ENCODE measurements around the gene CES1. TPM values are rescaled to one million over a fixed set of nuclear protein-coding genes. Genes with fewer than 3 reads are reported as not detected.

The CES1 gene
- total RNA-seq, 4 donors from 2014 or later, result 2.6 to 10.8 (median 5.1) TPM

GRCh38 chr16:55856950-55857349, 24.1 kb upstream of the CES1 start:
- H3K27ac ChIP-seq, result no peak overlapping the region
- H3K36me3 ChIP-seq, result no peaks in the 10 kb centered on the region
- WGBS, 2 donors, result 67 to 79% methylated on average over 3 of the region's 3 CpGs
- H3K9me3 ChIP-seq, result no peaks in the 10 kb centered on the region
- TF ChIP-seq CTCF (IDR thresholded peaks at IDR 0.05), result no peak
- no peak for DNase-seq
- H3K27me3 ChIP-seq, result no peaks in the 10 kb centered on the region
- H3K4me1 ChIP-seq, result no peaks in the 10 kb centered on the region
- intact Hi-C loops (cut with DNase I), result no loop called here
- no peak overlapping the region for H3K4me3 ChIP-seq (replicated peaks in 1 of 3)

- Histone ChIP-seq H3K27ac (no peak overlapping the region), H3K9me3 (no peaks in the 10 kb centered on the region), H3K4me1 (no peaks in the 10 kb centered on the region), H3K36me3 (no peaks in the 10 kb centered on the region), H3K27me3 (no peaks in the 10 kb centered on the region), H3K4me3 (replicated peaks in 1 of 3) (no peak overlapping the region)
- DNase-seq, result no peak
- intact Hi-C loops (cut with DNase I), result no loop called here
- TF ChIP-seq POLR2A (IDR thresholded peaks at IDR 0.05) (no peak), CTCF (IDR thresholded peaks at IDR 0.05) (no peak)
- WGBS, 2 donors, result 74 to 83% methylated on average over 3 of the region's 3 CpGs
Measured at GRCh38 chr16:55853114-55853513, 20.2 kb upstream of the CES1 start.

- intact Hi-C loops (cut with DNase I), result loop anchor here (10.0 kb wide), 1 partner anchor 385 kb away; no protein-coding TSS in a partner anchor
- WGBS, 2 donors, result 76 to 83% methylated on average over 13 of the region's 13 CpGs
- H3K27me3 ChIP-seq, result no peaks in the 10 kb centered on the region
Measured at GRCh38 chr16:55849536-55849935, 16.6 kb upstream of the CES1 start.

GRCh38 chr16:55846598-55847346, 13.9 kb upstream of the CES1 start:
- H3K27me3 ChIP-seq, result no peaks in the 10 kb centered on the region
- H3K4me1 ChIP-seq, result no peaks in the 10 kb centered on the region
- intact Hi-C loops (cut with DNase I), result loop anchor here (10.0 kb wide), 1 partner anchor 382 kb away; no protein-coding TSS in a partner anchor
- no peak overlapping the region for H3K4me3 ChIP-seq (replicated peaks in 1 of 3)
- no peak for TF ChIP-seq POLR2A (IDR thresholded peaks at IDR 0.05)
- TF ChIP-seq CTCF (IDR thresholded peaks at IDR 0.05), result no peak
- DNase-seq, result no peak
- 59% methylated on average over 11 of the region's 11 CpGs for WGBS, 2 donors
- no peak overlapping the region for H3K27ac ChIP-seq
- H3K9me3 ChIP-seq, result no peaks in the 10 kb centered on the region
- H3K36me3 ChIP-seq, result no peaks in the 10 kb centered on the region

More at GRCh38 chr16:55849536-55849935, 16.6 kb upstream of the CES1 start:
- no peaks in the 10 kb centered on the region for H3K4me1 ChIP-seq
- DNase-seq, result no peak
- H3K9me3 ChIP-seq, result no peaks in the 10 kb centered on the region
- TF ChIP-seq CTCF (IDR thresholded peaks at IDR 0.05), result no peak
- TF ChIP-seq POLR2A (IDR thresholded peaks at IDR 0.05), result no peak
- no peak overlapping the region for H3K4me3 ChIP-seq (replicated peaks in 1 of 3)
- no peaks in the 10 kb centered on the region for H3K36me3 ChIP-seq
- no peak overlapping the region for H3K27ac ChIP-seq

- H3K9me3 ChIP-seq, result no peaks in the 10 kb centered on the region
- intact Hi-C loops (cut with DNase I), result loop anchor here (5.0 to 10.0 kb wide), 2 partner anchors 136 to 378 kb away; no protein-coding TSS in a partner anchor
Measured at GRCh38 chr16:55843105-55843395, 10.2 kb upstream of the CES1 start.

More at GRCh38 chr16:55843105-55843395, 10.2 kb upstream of the CES1 start:
- Histone ChIP-seq H3K4me1 (no peaks in the 10 kb centered on the region), H3K4me3 (replicated peaks in 1 of 3) (no peak overlapping the region), H3K27ac (no peak overlapping the region), H3K36me3 (no peaks in the 10 kb centered on the region), H3K27me3 (no peaks in the 10 kb centered on the region)
- 46 to 47% methylated on average over 2 of the region's 2 CpGs for WGBS, 2 donors
- no peak for DNase-seq
- TF ChIP-seq CTCF (IDR thresholded peaks at IDR 0.05), result no peak
- no peak for TF ChIP-seq POLR2A (IDR thresholded peaks at IDR 0.05)

All from thyroid gland (tissue), 4 donors.